ENCODE results near the gene OFD1.

The OFD1 gene

DNA sequence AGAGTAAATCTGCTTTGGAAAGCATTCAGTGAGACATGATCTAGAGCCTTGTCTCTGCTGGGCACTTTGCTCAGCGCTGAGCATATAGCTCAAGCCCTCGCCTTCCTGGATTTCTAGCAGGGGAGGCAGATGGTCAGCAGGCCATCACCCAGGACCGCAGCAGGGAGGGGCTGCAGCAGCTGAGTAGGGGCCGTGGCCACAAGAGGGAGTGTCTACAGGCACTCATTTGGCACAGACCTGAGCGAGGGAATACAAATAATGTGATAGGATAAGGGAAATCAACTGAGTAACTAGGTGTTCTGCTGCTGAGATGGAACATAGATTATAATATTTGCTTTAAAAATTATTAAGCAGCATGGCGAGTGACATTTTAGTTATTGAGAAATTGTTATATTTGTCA lies 30.2 kb downstream of the OFD1 start:
- TF ChIP-seq, protein P1, sequence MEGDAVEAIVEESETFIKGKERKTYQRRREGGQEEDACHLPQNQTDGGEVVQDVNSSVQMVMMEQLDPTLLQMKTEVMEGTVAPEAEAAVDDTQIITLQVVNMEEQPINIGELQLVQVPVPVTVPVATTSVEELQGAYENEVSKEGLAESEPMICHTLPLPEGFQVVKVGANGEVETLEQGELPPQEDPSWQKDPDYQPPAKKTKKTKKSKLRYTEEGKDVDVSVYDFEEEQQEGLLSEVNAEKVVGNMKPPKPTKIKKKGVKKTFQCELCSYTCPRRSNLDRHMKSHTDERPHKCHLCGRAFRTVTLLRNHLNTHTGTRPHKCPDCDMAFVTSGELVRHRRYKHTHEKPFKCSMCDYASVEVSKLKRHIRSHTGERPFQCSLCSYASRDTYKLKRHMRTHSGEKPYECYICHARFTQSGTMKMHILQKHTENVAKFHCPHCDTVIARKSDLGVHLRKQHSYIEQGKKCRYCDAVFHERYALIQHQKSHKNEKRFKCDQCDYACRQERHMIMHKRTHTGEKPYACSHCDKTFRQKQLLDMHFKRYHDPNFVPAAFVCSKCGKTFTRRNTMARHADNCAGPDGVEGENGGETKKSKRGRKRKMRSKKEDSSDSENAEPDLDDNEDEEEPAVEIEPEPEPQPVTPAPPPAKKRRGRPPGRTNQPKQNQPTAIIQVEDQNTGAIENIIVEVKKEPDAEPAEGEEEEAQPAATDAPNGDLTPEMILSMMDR (conservative IDR thresholded peaks at IDR 0.05; ENCODE audit: low read depth): no peak
- DNase-seq (ENCODE audit: low spot score): no peak
- ChIA-PET POLR2A (ENCODE audit: low non-redundant PET) (no interaction called here), CTCF (interaction anchor here (0.6 kb wide), 1 partner anchor 10 kb away, joined by 4 read pairs; no protein-coding TSS in a partner anchor)
- H3K27ac ChIP-seq: no peak overlapping the region

DNA sequence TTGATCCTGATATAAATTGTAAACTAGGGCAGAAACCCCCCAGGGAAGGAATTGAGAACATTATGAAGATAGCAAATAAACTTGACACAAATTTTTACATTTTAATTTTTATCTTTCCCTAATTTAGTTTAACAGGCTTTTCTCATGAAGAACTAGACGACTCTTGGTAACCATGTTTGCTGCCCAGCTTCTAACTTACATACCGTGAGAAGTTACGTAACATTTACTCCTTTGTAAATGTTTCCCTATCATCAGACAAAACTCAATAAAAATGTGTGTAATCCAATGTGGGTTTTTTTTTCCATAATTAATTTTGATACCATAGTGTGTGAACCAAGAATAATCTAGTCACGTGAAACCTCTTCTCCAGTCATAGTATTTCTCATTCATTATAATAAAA lies 34.4 kb downstream of the OFD1 start:
- ChIA-PET POLR2A (ENCODE audit: low non-redundant PET) (no interaction called here), CTCF (no interaction called here)
- TF ChIP-seq, protein P1 (conservative IDR thresholded peaks at IDR 0.05; ENCODE audit: low read depth): no peak
- H3K27ac ChIP-seq: no peak overlapping the region
- no peak for DNase-seq (ENCODE audit: low spot score)

DNA sequence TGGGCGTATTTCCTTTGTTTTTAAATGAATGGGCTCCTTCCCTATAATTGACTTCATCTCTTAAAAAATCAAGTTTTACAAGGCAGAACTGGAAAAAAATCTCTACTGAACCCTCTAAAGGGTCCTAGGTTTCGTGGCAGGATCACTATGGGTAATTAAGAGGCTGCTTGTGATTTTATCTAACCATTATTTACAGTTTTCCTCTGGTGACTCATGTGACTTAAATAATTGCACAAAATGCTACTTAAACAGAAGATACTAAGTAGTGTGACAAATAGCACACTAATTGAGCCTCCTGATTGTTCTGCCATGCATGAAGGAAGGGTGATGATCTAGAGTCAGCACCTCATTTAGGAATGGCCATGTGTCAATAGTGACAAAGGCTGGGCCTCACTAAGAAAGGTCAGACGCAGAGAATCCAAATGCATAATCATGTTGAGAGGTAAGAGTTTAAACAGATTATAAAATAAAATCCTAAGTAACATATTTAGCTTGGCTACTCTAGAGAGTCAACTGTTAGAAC lies 35.5 kb downstream of the OFD1 start:
- ChIA-PET POLR2A (ENCODE audit: low non-redundant PET) (no interaction called here), CTCF (no interaction called here)
- H3K27ac ChIP-seq: no peak overlapping the region
- no peak for DNase-seq (ENCODE audit: low spot score)
- TF ChIP-seq, protein P1 (conservative IDR thresholded peaks at IDR 0.05; ENCODE audit: low read depth): no peak

DNA sequence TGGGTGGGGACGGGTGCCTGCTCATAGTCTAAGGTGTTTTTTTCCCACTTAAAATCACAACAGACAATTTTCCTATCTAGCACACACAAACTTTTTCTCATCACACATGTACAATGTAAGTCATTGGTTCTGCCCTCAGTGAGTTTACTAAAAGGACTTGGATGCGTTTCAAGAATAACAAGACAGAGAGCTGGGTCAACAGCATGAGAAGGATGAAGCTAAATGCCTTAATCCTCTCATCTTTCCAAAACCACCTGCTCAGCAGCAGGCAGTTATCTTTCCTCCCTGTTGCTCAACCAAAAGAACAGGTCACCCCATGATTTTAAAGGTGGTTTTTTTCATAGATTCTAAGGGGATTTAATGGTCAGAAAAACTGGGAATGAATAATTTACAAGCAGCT lies 40.1 kb downstream of the OFD1 start:
- no peak for DNase-seq (ENCODE audit: low spot score)
- CTCF ChIA-PET: interaction anchor here (0.7 kb wide), 2 partner anchors 10 to 58 kb away, joined by 3 to 4 read pairs; no protein-coding TSS in a partner anchor
- no peak overlapping the region for H3K27ac ChIP-seq
- POLR2A ChIA-PET (ENCODE audit: low non-redundant PET): no interaction called here
- TF ChIP-seq, protein P1 (conservative IDR thresholded peaks at IDR 0.05; ENCODE audit: low read depth): no peak

DNA sequence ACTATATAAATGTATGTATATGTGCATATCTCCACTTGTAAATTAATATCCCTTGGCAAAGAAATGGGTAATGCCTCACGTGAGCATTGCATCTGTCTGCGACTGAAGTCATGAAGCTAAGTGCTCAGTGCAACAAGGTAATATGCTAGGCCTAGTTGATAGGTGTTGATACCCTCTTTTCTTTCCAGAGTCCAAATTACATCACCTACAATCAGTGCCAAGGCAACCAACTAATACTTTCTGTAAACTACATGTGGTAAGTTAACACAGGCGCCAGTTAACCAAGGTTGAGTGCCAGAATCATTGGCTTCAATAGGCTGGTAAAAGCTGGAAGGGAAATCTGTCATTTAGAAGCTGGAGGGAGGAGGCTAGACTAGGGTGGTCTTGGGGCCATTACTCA lies 41.3 kb downstream of the OFD1 start:
- TF ChIP-seq, protein P1 (conservative IDR thresholded peaks at IDR 0.05; ENCODE audit: low read depth): no peak
- POLR2A ChIA-PET (ENCODE audit: low non-redundant PET): no interaction called here
- CTCF ChIA-PET: no interaction called here
- H3K27ac ChIP-seq: no peak overlapping the region
- DNase-seq (ENCODE audit: low spot score): no peak

DNA sequence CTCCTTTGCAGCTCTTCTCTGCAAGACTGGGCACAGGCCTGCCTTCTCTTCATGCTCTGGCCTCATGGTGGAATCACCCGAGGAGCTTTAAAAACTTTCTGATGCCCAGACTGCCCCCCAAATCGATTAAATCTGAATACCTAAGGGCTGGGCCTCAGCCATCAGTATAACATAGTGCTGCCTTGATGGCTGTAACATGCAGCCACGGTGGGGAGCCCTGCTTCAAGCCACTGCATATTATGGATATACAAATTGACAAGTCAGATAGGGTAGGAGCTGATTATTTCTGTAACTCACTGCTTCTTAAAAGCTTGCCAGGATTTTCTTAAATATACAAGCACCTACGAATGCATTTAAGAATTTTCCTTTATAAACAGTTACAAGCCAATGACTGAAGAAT lies 41.8 kb downstream of the OFD1 start:
- TF ChIP-seq, protein P1 (conservative IDR thresholded peaks at IDR 0.05; ENCODE audit: low read depth): no peak
- CTCF ChIA-PET: no interaction called here
- no peak for DNase-seq (ENCODE audit: low spot score)
- POLR2A ChIA-PET (ENCODE audit: low non-redundant PET): no interaction called here
- H3K27ac ChIP-seq: no peak overlapping the region

DNA sequence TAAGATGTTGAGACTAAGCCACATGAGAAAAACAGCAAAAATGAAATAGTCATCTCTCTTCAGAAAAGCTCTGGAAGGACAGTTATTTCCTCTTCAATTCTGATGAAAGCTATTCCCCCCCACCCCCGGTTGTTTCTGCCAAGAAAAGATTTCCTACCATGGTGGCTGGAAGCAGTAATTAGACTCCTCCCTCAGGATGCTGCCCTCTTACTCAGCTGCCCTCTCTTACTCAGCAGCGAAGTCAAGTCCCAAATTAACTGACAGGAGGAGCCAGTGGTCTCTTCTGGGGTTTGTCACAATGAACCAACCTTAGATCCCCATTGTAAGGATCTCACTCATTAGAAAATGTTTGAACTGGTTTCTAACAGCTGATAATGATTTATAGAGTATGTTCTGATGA lies 44.4 kb downstream of the OFD1 start:
- H3K27ac ChIP-seq: no peak overlapping the region
- TF ChIP-seq, protein P1 (conservative IDR thresholded peaks at IDR 0.05; ENCODE audit: low read depth): no peak
- CTCF ChIA-PET: no interaction called here
- DNase-seq (ENCODE audit: low spot score): peak; percentile 3
- POLR2A ChIA-PET (ENCODE audit: low non-redundant PET): no interaction called here
